Muscle of leg (tissue), 11 donors: Measurements from ENCODE around the gene CCDC190. TPM values are rescaled to one million over a fixed set of nuclear protein-coding genes. Genes with fewer than 3 reads are reported as not detected.

ENCODE experiments used
- DNase-seq: peaks from one replicate; pipeline ENCODE4 v3.0.0; 2013
- H3K27ac ChIP-seq: one replicate; pipeline ENCODE4 v1.5.1; 2013; ENCODE audit warnings: mild to moderate bottlenecking, low read length, control low read depth
- H3K27me3 ChIP-seq: one replicate; pipeline ENCODE4 v1.6.1; 2013; ENCODE audit warnings: low read length; ENCODE audit not compliant: control insufficient read depth, insufficient read depth
- H3K36me3 ChIP-seq: one replicate; pipeline ENCODE4 v1.6.1; 2013; ENCODE audit warnings: low read length; ENCODE audit not compliant: control insufficient read depth, insufficient read depth
- H3K4me1 ChIP-seq: one replicate; pipeline ENCODE4 v1.6.1; 2013; ENCODE audit warnings: low read length; ENCODE audit not compliant: control insufficient read depth, insufficient read depth
- H3K4me3 ChIP-seq: one replicate; pipeline ENCODE4 v1.5.1; 2013; ENCODE audit warnings: low read length, control low read depth
- H3K9me3 ChIP-seq: replicated peaks from 2 replicates; pipeline ENCODE4 v1.6.1; 2013; ENCODE audit warnings: low read depth, low read length; ENCODE audit not compliant: control insufficient read depth
- WGBS: methylation state at CpG from one replicate; pipeline ENCODE4 v1.1.5; 2013; ENCODE audit warnings: missing lambda C conversion rate; ENCODE audit not compliant: insufficient coverage; 5-methylcytosine and 5-hydroxymethylcytosine counted together
- polyA plus RNA-seq, 8 donors: library from polyadenylated mRNA; unstranded; fragments of 120-200 nt; gene quantifications; one replicate each; pipeline versions ENCODE4 v1.2.1 to v1.2.3, GENCODE V29; 2013; ENCODE audit warnings: inconsistent platforms in 1 of 8, low replicate concordance in 1 of 8; ENCODE audit not compliant: insufficient read length in 8 of 8, insufficient read depth in 1 of 8
- total RNA-seq: library from RNA; stranded (reverse); fragments of 120-200 nt; gene quantifications from one replicate; pipeline ENCODE4 v1.2.4, GENCODE V29; 2013

CCDC190 gene
- total and polyA plus RNA-seq, 9 donors: 2.0 to 9.7 (median 5.7) TPM

DNA sequence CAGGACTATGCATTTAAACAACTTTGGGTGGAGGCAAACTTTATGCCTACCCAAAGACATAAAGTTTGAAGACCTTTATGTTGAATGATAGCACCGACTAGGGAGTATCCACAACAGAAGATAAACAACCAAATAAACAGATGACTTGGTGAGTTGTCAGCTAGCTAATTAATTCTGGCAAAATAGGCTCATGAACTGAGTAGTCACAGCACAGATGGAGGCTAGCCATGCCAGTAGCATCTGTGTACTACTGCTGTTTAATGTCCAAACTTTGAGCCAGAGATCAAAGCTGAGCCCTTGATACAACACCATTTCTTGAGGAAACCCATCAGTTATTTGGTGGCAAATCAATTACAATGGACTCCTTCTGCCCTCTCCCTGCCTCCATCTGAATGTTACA is 40.3 kb upstream of the CCDC190 start:
- no peak for DNase-seq
- Histone ChIP-seq H3K4me1 (peaks cover 15% of the 10 kb centered on the region), H3K36me3 (no peaks in the 10 kb centered on the region), H3K27ac (no peak overlapping the region), H3K4me3 (no peak overlapping the region), H3K27me3 (no peaks in the 10 kb centered on the region), H3K9me3 (no peaks in the 10 kb centered on the region)
- WGBS: no CpG with 5 or more reads among the region's 1 CpG

DNA sequence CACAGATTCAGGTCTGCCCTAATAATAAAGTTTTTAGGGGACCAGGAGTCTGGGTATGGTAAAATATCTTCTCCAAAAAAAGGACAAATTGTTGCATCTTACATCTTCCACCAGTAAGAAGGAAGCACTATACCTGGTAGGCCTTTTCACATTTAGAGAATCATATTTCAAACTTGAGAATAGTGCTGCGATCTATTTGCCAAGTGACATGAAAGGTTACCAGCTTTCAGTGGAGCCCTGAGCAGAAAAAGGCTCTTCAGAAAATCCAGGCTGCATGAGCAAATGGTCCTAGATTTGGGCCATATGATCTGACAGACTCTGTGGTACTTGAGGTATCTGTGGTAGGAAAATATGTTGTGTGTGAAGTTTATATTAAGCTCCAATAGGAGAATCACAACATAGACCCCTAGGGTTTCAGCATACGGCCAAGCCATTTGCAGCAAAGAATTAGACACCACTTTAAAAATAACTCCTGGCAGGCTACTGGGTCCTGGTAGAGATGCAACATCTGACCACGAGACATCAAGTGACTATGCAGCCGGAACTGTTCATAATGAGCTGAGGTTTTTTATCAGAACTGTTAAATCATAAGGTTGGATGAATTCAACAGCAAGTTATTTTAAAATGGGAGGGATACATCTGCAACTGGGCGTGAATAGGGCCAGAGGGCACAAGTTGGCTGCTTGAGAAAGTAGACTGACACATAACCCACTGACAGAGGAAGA is 38.6 kb upstream of the CCDC190 start:
- Histone ChIP-seq H3K27ac (peak overlapping the region; percentile 66), H3K27me3 (no peaks in the 10 kb centered on the region), H3K4me1 (peaks cover 9% of the 10 kb centered on the region), H3K9me3 (no peaks in the 10 kb centered on the region), H3K4me3 (no peak overlapping the region), H3K36me3 (no peaks in the 10 kb centered on the region)
- DNase-seq: peak; percentile 69
- 55% methylated on average over 3 of the region's 5 CpGs for WGBS

GRCh38 chr1:162893612-162893908 is 32.6 kb upstream of the CCDC190 start:
- Histone ChIP-seq H3K27ac (no peak overlapping the region), H3K4me1 (peaks cover 7% of the 10 kb centered on the region), H3K36me3 (no peaks in the 10 kb centered on the region), H3K9me3 (no peaks in the 10 kb centered on the region), H3K4me3 (no peak overlapping the region), H3K27me3 (no peaks in the 10 kb centered on the region)
- no peak for DNase-seq

DNA sequence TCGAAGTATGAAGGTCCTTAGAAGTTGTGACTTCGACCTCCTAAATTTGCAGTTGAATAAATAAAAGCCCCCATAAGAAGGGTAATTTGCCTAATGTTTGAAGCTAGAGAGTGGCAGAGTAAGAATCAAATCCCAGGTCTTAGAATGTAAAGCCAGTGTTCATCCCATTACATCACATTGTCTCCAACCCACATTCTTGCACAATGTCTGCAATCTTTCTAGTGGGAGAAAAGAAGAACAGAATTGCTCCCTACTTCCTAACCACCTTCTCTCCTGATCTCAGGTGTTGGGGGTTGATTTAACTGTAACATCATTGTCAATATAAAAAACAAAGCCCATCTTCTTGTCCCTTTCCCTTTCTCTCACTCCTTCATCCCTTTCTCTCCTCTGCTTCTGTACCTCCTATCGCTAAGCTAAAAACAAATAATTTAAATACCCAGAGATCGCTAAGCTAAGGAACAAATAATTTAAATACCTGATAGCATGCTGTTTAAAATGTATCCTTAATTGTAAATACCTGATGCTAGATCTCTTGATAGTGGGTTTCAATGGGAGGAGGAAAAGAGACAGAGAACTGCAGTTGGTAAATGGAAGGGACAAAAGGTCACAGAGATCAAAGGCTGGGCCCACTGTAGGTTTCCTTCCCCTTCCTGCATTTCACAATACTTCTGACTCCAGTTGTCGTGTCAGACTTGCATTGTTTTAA is 32.1 kb upstream of the CCDC190 start:
- H3K27ac ChIP-seq: no peak overlapping the region
- peak; percentile 21 for DNase-seq
- H3K27me3 ChIP-seq: no peaks in the 10 kb centered on the region
- WGBS: no CpG with 5 or more reads among the region's 5 CpGs
- no peak overlapping the region for H3K4me3 ChIP-seq
- peaks cover 7% of the 10 kb centered on the region for H3K4me1 ChIP-seq
- H3K36me3 ChIP-seq: no peaks in the 10 kb centered on the region
- no peaks in the 10 kb centered on the region for H3K9me3 ChIP-seq

DNA sequence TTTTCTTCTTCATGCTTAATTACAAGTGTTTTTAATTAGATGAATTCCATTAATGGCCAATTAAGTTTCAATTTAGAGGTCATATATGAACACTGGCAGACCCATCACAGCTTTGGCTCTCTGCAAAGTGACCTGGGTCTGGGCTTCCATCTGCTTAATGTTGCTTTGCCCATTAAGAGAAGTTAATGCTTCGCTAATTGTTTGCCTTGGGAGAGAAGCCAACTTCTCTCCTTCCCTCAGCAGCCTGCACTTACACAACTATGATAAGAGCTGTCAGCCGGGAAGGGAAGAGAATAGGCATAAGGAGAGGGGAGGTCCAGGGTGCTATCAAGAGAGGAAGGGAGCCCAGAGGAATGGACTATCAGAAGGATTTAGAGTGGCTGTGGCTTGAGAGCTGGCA is 29.0 kb upstream of the CCDC190 start:
- Histone ChIP-seq H3K36me3 (no peaks in the 10 kb centered on the region), H3K9me3 (no peaks in the 10 kb centered on the region), H3K4me1 (peaks cover 4% of the 10 kb centered on the region), H3K4me3 (no peak overlapping the region), H3K27ac (no peak overlapping the region), H3K27me3 (no peaks in the 10 kb centered on the region)
- DNase-seq: no peak
- WGBS: 40% methylated on average over 1 of the region's 2 CpGs

DNA sequence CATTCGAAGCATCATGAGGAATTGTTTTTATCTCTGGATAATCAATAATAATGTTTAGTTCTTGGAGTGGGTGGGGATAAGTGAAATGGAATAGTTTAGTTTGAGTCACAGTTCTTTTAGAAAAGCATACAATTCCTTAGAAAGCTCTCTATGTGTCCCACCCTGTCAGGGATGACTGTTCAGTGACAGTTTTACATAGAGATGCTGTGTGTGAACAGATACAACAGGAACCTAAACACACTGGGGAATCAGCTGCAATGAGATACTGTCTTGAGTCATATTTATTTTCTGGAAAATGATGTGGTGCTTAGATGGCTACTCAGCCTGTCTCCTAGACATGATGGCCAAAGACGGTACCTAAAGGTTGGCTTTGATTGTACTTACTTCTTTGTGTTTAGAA is 25.7 kb upstream of the CCDC190 start:
- DNase-seq: no peak
- no CpG with 5 or more reads among the region's 2 CpGs for WGBS

DNA sequence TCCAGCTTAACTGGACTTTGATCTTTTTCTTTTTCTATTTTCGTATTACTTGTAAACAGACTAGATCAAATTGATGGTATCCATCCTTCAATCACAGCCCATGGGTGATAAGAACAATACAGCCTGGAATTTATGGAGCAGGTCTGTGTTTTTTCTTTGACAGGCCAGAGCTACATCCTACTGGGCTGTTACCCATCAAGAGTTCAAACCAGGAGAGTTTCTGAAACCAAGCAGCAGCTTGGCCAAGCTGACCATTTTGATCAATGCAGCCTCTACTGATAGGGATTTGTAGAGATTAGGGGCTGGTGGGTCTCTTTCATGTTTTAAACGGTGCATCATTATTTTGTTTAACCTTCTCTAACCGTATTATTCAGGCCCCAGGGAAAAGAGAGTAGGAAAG is 24.3 kb upstream of the CCDC190 start:
- no peaks in the 10 kb centered on the region for H3K36me3 ChIP-seq
- no peak for DNase-seq
- H3K4me1 ChIP-seq: peaks cover 8% of the 10 kb centered on the region
- no peak overlapping the region for H3K4me3 ChIP-seq
- H3K27me3 ChIP-seq: no peaks in the 10 kb centered on the region
- H3K9me3 ChIP-seq: no peaks in the 10 kb centered on the region
- H3K27ac ChIP-seq: no peak overlapping the region
- WGBS: no CpG with 5 or more reads among the region's 3 CpGs

More for the DNA sequence above, 25.7 kb upstream of the CCDC190 start:
- Histone ChIP-seq H3K36me3 (no peaks in the 10 kb centered on the region), H3K27ac (no peak overlapping the region), H3K27me3 (no peaks in the 10 kb centered on the region), H3K9me3 (no peaks in the 10 kb centered on the region), H3K4me1 (peaks cover 3% of the 10 kb centered on the region), H3K4me3 (no peak overlapping the region)

DNA sequence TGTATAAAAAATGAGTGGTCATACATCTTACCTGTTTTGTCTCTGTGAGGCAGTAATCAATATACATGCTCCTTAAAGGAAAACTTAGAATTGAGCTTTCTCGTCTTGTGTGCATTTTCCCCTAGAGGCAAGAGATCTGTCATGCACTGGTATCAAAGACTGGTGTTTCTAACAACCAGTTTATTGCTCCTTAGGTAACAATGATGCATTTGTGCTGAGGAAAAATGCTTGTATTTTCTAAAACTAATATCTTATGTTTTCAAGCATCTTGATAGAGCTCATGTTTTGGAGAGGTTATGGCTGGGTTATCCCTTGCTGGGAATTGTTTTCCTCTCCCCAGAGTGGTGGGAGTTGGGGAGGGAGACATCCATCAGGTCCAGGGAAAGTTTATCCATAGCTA is 23.9 kb upstream of the CCDC190 start:
- no peak overlapping the region for H3K27ac ChIP-seq
- H3K4me1 ChIP-seq: peaks cover 8% of the 10 kb centered on the region
- WGBS: no CpG with 5 or more reads among the region's 1 CpG
- no peaks in the 10 kb centered on the region for H3K27me3 ChIP-seq
- H3K9me3 ChIP-seq: no peaks in the 10 kb centered on the region
- H3K4me3 ChIP-seq: no peak overlapping the region
- no peaks in the 10 kb centered on the region for H3K36me3 ChIP-seq
- no peak for DNase-seq

DNA sequence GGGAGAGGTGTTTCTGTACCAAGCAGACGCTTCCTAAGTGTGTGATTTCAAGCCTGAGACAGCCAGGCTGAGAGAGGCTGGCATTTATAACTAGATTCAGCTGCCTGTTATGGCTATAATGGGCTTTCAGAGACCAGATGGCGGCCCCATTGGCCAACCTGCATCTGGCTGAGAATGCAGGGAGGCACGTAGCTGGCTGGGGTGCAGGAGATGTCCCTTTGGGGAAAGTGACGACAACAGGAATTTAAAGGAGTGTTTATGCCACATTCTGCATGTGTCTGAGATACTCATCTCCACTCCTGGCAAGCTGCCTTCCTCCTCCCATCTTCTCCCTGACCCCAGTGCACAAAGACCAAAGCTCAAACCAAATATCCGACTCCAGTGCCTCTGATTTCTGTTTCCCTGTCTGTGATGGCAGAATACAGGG is 21.3 kb upstream of the CCDC190 start:
- H3K27ac ChIP-seq: peak overlapping the region; percentile 40
- H3K4me1 ChIP-seq: peaks cover 8% of the 10 kb centered on the region
- WGBS: 38% methylated on average over 1 of the region's 5 CpGs
- no peak overlapping the region for H3K4me3 ChIP-seq
- DNase-seq: peak; percentile 59
- no peaks in the 10 kb centered on the region for H3K36me3 ChIP-seq
- no peaks in the 10 kb centered on the region for H3K9me3 ChIP-seq
- H3K27me3 ChIP-seq: no peaks in the 10 kb centered on the region

GRCh38 chr1:162881590-162881989 is 20.6 kb upstream of the CCDC190 start:
- Histone ChIP-seq H3K27me3 (no peaks in the 10 kb centered on the region), H3K4me3 (no peak overlapping the region), H3K9me3 (no peaks in the 10 kb centered on the region), H3K27ac (peak overlapping the region; percentile 40), H3K36me3 (no peaks in the 10 kb centered on the region), H3K4me1 (peaks cover 8% of the 10 kb centered on the region)
- DNase-seq: no peak
- 87% methylated on average over 5 of the region's 5 CpGs for WGBS
